Activated naive CD8-positive, alpha-beta T cell (primary cell): ENCODE measurements around the gene WDFY1.

Source experiments
- H3K27ac Mint-ChIP-seq: one replicate; pipeline ENCODE4 v1.8.0; 2021; ENCODE audit warnings: mixed read lengths
- H3K27me3 Mint-ChIP-seq: one replicate; pipeline ENCODE4 v1.8.0; 2021; ENCODE audit warnings: mixed read lengths
- H3K36me3 Mint-ChIP-seq: one replicate; pipeline ENCODE4 v1.8.0; 2021; ENCODE audit warnings: mixed read lengths
- H3K4me1 Mint-ChIP-seq: one replicate; pipeline ENCODE4 v1.8.0; 2021; ENCODE audit warnings: low read depth, mixed read lengths
- H3K4me3 Mint-ChIP-seq: one replicate; pipeline ENCODE4 v1.8.0; 2021; ENCODE audit warnings: mild to moderate bottlenecking, mixed read lengths
- H3K9me3 Mint-ChIP-seq: one replicate; pipeline ENCODE4 v1.8.0; 2021; ENCODE audit warnings: low read depth, mixed read lengths

WDFY1 gene

DNA sequence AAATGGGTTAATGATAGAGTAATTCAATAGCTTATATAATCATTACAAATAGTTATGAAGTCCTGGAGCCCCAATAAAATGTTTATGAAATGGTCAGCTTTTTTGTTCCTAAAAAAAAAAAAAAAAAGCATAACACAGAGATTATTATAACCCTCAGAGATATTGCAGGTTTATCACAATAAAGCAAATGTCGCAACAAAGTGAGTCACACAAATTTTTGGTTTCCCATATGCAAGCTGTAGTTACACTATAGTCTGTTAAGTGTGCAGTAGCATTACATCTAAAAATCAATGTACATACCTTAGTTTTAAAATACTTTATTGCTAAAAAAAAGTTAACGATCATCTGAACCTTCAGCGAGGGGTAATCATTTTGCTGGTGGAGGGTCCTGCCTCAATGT lies 20.0 kb downstream of the WDFY1 start:
- H3K4me3 Mint-ChIP-seq, result no peak overlapping the region
- H3K27me3 Mint-ChIP-seq, result no peaks in the 10 kb centered on the region
- peaks cover 13% of the 10 kb centered on the region for H3K36me3 Mint-ChIP-seq
- H3K4me1 Mint-ChIP-seq, result peaks cover 23% of the 10 kb centered on the region
- H3K27ac Mint-ChIP-seq, result no peak overlapping the region
- H3K9me3 Mint-ChIP-seq, result no peaks in the 10 kb centered on the region

DNA sequence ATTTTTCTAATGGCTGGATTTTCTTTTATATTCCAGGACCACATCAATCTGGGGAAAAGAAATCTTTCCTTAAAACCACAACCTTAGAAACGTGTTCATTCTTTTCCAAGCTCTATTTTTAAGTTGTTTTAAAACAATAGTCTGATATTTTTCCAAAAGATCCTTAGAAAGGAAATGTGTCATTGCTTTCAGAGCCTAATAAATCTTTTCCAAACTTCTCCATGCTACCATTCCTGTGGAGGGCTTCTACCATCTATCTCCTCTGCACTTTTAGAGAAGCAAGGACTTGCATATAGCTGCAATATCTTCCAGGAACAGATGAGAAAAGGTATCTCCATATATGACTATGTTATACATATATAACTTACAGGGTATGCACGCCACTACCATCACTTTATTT lies 21.2 kb downstream of the WDFY1 start:
- peaks cover 13% of the 10 kb centered on the region for H3K4me1 Mint-ChIP-seq
- H3K9me3 Mint-ChIP-seq, result no peaks in the 10 kb centered on the region
- peaks cover 13% of the 10 kb centered on the region for H3K36me3 Mint-ChIP-seq

DNA sequence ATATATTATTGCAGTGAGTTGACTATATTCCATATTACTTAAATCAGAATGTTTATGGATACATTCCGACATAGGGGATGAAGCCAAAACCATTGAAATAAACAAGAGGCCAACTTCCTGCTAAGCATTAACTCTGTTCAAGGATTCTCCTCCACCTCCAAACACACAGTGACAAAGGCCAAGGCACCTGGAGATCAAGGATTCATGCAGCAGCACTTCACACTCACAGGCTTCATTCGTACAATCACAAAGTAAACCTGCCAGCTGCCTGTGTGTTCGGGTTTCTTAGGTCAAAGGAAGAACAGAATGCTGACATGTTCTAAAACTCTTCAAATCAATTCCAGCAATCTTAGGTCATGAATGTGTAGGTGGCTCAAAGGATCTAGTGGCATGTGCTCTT lies 22.8 kb downstream of the WDFY1 start:
- H3K27me3 Mint-ChIP-seq, result no peaks in the 10 kb centered on the region
- H3K27ac Mint-ChIP-seq, result no peak overlapping the region
- H3K4me1 Mint-ChIP-seq, result peaks cover 11% of the 10 kb centered on the region
- peaks cover 13% of the 10 kb centered on the region for H3K36me3 Mint-ChIP-seq
- no peaks in the 10 kb centered on the region for H3K9me3 Mint-ChIP-seq
- H3K4me3 Mint-ChIP-seq, result no peak overlapping the region

More for the DNA sequence above, 21.2 kb downstream of the WDFY1 start:
- Mint-ChIP-seq H3K4me3 (no peak overlapping the region), H3K27ac (no peak overlapping the region), H3K27me3 (no peaks in the 10 kb centered on the region)

DNA sequence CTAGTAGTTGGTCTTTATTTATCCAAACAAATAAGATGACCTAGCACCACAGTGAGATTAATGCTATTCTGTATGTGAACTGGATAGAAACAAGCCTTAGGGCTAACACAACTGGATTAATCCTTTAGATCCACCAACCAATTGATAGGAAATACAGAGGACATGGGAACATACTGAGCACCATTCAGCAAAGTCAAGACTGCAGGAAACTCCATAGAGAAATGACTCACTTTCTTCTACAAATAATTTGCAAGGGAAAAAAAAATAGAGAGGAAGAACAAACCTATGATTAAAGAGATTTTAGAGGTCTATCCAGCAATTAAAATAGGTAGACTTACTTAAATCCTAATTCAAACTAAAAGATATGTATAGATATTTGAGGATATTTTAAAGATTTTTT lies 23.9 kb downstream of the WDFY1 start:
- no peaks in the 10 kb centered on the region for H3K27me3 Mint-ChIP-seq
- H3K4me1 Mint-ChIP-seq, result peaks cover 11% of the 10 kb centered on the region
- H3K27ac Mint-ChIP-seq, result peak overlapping the region; percentile 38

DNA sequence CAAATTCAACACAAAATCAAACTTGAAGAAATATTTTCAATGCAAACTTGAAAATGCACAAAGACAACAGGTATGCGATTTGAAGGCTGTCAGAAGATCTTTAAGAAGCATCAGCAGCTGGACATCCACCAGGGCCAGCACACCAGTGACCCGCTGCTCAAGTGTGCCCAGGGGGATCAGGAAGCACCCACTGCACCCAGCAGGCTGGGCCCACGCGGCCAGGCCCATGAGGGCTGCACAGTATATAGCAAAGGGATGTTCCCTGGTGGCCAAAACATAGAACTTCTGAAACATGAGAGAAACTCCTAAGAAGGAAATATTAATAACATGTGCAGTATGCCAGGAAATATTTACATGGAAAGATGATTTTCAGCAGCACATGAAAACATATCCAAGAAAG lies 25.0 kb downstream of the WDFY1 start:
- H3K27me3 Mint-ChIP-seq, result no peaks in the 10 kb centered on the region
- no peaks in the 10 kb centered on the region for H3K9me3 Mint-ChIP-seq
- no peak overlapping the region for H3K4me3 Mint-ChIP-seq
- no peak overlapping the region for H3K27ac Mint-ChIP-seq
- H3K4me1 Mint-ChIP-seq, result peaks cover 7% of the 10 kb centered on the region
- peaks cover 15% of the 10 kb centered on the region for H3K36me3 Mint-ChIP-seq

More for the DNA sequence above, 23.9 kb downstream of the WDFY1 start:
- Mint-ChIP-seq H3K36me3 (peaks cover 15% of the 10 kb centered on the region), H3K4me3 (no peak overlapping the region), H3K9me3 (no peaks in the 10 kb centered on the region)

DNA sequence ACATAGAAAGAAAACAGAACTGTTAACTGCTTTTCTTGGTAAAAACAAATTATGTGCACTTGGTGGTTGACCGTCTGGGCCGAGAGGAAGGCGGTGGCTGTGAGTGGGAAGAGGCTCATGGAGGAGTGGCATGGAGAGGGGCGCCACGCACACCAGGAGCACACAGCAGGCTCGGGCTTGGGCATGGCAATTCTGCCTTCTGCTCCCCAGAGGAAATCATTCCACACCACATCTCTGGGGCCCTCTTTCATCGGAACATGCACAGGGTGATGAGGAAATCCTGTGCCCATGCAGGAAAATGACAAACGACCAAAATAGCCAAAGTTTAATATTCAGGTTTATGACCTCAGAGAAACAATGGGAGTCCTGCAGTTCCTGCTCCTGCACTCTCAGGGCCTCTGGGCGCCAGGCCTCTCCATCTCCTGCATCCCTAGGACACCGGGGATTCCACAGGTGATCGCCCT lies 26.4 kb downstream of the WDFY1 start:
- Mint-ChIP-seq H3K36me3 (peaks cover 15% of the 10 kb centered on the region), H3K4me1 (peaks cover 7% of the 10 kb centered on the region), H3K4me3 (no peak overlapping the region), H3K27me3 (no peaks in the 10 kb centered on the region), H3K27ac (no peak overlapping the region), H3K9me3 (no peaks in the 10 kb centered on the region)

DNA sequence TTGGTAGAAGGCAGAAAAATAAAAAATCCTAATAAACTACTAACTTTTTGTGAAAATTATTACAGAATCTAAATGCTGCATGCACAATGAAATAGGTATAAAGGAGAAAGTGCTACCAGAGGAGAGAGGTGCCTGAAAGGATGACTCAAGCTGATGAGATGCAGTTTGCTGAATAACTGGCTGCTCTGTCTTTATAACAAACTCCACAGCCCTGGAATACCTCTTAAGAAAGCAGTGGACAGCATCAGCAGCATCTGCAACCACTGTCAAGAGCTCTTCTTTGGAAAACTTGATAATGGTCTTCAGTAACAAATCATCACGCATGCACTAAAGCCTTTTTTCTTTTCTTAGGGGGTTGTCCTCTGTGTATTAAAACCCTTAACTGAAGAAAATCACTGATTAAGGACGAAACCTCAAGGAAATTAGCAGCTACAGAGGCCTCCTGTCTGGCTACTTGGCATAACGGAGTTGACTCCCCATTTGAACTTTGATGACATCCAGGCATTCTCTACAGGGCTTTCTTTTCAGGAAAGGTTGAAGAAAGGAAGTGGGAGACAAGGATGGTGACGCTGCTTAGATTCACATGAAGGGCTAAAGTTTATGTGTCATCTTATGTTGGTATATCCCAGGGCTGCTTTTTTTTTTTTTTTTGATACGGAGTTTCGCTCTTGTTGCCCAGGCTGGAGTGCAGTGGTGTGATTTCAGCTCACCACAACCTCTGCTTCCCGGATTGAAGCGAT lies 28.8 kb downstream of the WDFY1 start:
- no peaks in the 10 kb centered on the region for H3K9me3 Mint-ChIP-seq
- H3K27ac Mint-ChIP-seq, result no peak overlapping the region
- peaks cover 5% of the 10 kb centered on the region for H3K4me1 Mint-ChIP-seq
- no peak overlapping the region for H3K4me3 Mint-ChIP-seq
- H3K27me3 Mint-ChIP-seq, result no peaks in the 10 kb centered on the region
- peaks cover 8% of the 10 kb centered on the region for H3K36me3 Mint-ChIP-seq

DNA sequence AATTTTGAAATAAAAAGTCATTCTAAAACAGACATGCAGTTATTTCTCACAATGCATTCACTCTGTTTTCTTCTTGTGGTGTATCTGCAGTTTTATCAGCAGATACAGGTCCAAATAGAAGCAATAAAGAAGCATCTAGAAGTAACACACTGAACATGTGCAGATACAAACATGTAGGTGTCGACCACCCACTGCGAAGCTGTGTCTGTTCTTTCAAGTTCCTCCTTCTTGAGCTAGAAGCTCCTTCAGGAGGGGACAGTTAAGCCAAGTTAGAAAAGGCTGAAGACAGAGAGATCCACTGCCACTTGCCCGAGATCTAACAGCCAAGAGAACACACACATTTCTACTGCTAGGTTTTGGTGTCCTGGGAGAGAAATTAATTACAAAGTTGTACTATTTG lies 30.1 kb downstream of the WDFY1 start:
- Mint-ChIP-seq H3K4me3 (no peak overlapping the region), H3K27me3 (no peaks in the 10 kb centered on the region), H3K36me3 (peaks cover 10% of the 10 kb centered on the region), H3K9me3 (no peaks in the 10 kb centered on the region), H3K4me1 (peaks cover 1% of the 10 kb centered on the region), H3K27ac (peak overlapping the region; percentile 3)

DNA sequence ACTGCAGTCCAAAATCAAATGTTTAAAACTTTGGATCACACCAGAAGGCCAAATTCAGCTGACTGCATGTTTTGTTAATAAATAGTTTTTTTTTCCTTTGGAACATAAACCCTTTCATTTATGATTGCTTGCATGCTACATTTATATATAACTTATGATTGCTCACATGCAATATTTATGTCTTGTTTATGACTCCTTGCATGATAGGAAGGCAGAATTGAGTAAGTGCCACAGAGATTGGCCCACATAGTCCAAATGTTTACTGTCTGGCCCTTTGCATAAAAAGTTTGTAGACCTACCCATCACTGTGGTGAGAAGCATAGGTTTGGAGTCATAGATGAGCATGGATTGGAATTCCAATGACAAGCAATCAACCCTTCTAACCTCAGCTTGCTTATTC lies 30.8 kb downstream of the WDFY1 start:
- H3K4me3 Mint-ChIP-seq, result no peak overlapping the region
- H3K27ac Mint-ChIP-seq, result no peak overlapping the region
- H3K36me3 Mint-ChIP-seq, result peaks cover 10% of the 10 kb centered on the region
- H3K4me1 Mint-ChIP-seq, result peaks cover 1% of the 10 kb centered on the region
- H3K9me3 Mint-ChIP-seq, result no peaks in the 10 kb centered on the region
- H3K27me3 Mint-ChIP-seq, result no peaks in the 10 kb centered on the region

DNA sequence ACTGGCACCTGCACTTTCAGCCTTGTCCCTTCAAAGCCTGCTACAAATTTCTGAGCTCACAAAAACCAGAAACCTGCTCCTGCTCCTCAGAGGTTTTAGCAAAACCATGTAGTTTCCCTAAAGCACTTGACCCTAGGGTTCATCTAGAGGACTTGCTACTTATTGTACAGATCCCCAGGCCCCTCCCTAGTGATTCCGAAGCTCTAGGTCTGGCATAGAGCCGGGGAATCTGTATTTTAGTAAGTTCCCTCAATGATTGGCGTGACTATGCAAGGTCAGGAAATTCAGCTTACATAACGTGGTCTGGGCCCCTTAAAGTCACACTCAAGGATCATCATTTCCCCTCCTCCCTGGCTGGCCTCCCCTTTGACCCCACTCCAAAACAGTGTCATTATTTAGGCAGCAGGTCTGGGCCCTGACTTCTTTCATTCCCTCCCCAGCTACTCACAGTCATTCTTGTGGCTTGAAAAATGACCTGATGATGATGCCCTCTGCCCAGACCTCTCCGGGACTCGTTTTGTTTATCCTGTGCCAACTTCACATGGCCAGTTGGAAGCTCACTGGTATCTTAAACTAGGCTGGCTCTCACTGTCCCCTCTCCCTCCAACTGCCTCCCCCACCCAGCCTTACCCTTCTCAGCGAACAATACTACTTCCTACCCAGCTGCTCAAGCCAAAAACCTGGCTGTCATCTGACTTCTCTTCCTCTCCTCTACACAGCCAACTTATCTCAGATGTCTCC lies 36.0 kb downstream of the WDFY1 start:
- Mint-ChIP-seq H3K27me3 (no peaks in the 10 kb centered on the region), H3K36me3 (peaks cover 7% of the 10 kb centered on the region), H3K27ac (no peak overlapping the region)

DNA sequence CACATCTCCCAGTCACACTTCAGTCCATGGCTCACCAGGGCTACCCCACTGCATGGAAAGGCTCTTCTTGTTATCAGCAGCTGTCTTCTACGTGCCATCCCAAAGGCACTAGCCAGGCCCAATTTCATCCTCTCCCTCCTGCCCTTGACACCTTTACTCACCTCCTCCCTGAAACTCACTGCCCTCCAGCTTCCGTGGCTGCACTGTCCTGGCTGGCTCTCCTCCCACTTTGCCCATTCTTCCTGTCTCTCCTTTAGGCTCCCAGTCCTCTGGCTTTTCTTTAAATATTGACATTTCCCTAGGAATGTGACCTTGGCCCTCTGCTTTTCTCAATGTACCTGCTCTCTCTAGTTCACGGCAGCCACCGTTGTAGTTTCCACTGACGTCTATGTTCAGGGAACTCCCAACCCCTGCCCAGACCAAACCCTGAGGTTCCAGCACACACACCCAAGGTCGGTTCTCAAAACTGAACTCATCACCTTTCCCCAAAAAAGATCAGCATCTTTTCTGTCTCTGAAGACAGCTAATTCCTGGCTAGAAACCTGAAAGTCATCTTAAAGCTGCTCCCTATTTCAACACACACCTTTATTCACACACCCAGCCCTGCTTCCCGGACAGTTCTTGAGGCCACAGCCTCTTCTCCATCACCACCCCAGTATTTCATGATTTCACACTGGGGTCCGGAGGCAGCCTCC lies 36.7 kb downstream of the WDFY1 start:
- Mint-ChIP-seq H3K27ac (no peak overlapping the region), H3K4me3 (no peak overlapping the region), H3K4me1 (peaks cover 4% of the 10 kb centered on the region), H3K36me3 (peaks cover 7% of the 10 kb centered on the region), H3K27me3 (no peaks in the 10 kb centered on the region), H3K9me3 (no peaks in the 10 kb centered on the region)

More for the DNA sequence above, 36.0 kb downstream of the WDFY1 start:
- Mint-ChIP-seq H3K4me1 (peaks cover 4% of the 10 kb centered on the region), H3K4me3 (no peak overlapping the region), H3K9me3 (no peaks in the 10 kb centered on the region)

DNA sequence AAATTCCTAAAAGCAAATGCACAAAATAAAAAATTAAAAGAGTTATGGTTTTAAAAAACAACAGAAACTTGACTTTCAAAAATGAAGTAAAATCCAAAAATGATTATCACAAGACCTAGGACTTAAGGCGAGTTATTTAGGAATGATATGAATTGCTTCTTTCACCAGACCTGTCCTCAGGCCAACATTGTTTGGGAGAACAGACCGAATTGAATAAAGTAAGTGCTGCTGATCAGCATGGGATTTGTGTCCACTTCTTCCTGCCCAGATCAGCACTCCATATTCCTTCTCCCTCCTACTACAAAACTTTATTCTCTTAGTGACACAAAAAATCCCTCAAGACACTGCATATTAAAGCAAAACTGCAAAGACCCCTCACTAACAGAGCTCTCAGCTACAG lies 39.1 kb downstream of the WDFY1 start:
- no peak overlapping the region for H3K27ac Mint-ChIP-seq
- H3K4me3 Mint-ChIP-seq, result no peak overlapping the region
- H3K9me3 Mint-ChIP-seq, result no peaks in the 10 kb centered on the region

DNA sequence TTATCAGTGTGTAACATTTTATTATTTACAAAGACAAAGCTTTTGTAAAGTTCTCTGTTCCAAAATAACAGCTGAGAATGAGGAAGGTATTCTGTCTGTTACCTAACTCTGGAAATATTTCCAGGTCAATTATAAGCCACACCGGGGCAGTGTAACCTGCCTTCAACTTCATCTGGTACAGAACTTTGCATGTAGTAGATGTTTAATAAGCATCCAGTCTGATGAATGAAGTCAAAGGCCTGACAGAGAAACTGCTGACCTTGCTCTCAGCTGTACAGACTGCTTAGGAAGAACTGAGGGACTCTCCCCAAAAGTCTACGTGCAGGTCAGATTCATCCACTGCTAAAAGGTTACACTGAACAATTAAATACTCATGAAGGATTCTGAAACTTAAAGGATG lies 43.3 kb downstream of the WDFY1 start:
- H3K27ac Mint-ChIP-seq, result no peak overlapping the region
- H3K4me1 Mint-ChIP-seq, result peaks cover 6% of the 10 kb centered on the region
- no peaks in the 10 kb centered on the region for H3K9me3 Mint-ChIP-seq
- H3K36me3 Mint-ChIP-seq, result peaks cover 18% of the 10 kb centered on the region
- H3K4me3 Mint-ChIP-seq, result no peak overlapping the region
- no peaks in the 10 kb centered on the region for H3K27me3 Mint-ChIP-seq

More for the DNA sequence above, 39.1 kb downstream of the WDFY1 start:
- Mint-ChIP-seq H3K36me3 (peaks cover 9% of the 10 kb centered on the region), H3K27me3 (no peaks in the 10 kb centered on the region), H3K4me1 (peaks cover 4% of the 10 kb centered on the region)

DNA sequence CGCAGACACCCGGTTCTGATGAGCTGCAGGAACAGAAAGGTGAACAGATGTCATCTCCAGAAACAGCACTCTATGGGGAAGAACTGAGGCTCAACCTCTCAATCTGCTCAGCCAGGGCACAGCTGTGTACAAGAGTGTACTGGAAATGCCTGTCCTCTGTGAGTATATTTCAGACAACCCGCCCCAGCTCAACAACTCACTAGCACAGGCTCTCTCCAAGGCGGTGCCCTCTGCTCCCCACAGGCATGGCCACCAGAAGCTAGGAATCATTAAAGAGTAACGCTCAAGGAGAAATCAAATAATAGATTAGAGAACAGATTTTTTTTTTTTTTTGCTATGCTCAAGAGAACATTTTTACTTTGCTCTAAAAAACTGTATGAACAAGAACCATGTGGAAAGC lies 43.8 kb downstream of the WDFY1 start:
- Mint-ChIP-seq H3K27ac (no peak overlapping the region), H3K9me3 (no peaks in the 10 kb centered on the region), H3K27me3 (no peaks in the 10 kb centered on the region), H3K4me3 (no peak overlapping the region), H3K4me1 (peaks cover 9% of the 10 kb centered on the region), H3K36me3 (peaks cover 18% of the 10 kb centered on the region)

DNA sequence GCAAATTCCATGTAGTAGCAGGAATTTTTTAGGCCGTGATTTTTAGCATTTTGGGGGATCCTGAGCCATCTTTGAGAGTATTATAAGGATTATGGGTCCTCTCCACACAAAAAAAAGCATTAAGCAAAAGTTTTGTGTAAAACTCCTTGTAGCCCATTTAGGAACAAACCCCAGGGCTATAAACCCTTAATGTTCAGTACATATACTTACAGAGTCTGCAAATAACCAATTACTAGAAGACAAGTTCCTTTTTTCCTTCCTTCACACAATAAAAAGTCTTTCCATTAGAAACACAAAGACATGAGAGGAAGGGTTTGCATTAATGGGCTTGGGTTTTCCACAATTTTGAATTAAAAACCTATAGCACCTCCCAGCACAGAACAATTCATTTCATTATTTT lies 44.6 kb downstream of the WDFY1 start:
- Mint-ChIP-seq H3K4me3 (no peak overlapping the region), H3K9me3 (no peaks in the 10 kb centered on the region), H3K27me3 (no peaks in the 10 kb centered on the region), H3K27ac (no peak overlapping the region), H3K36me3 (peaks cover 18% of the 10 kb centered on the region), H3K4me1 (peaks cover 9% of the 10 kb centered on the region)
